Activated T-helper 2 cell treated with anti-CD3 and anti-CD28 coated beads, Interferon-gamma antibody, Interleukin-2, Interleukin-4, amounts not matched to agents 10 μg/mL and 5 μg/mL and 100 μg/mL, durations not matched to agents 14 hours and 24 hours and 36 hours (primary cell): ENCODE data around the gene OR51I1. TPM values are rescaled to one million over a fixed set of nuclear protein-coding genes. Genes with fewer than 3 reads are reported as not detected.

Experiments
- DNase-seq: peaks from one replicate; pipeline ENCODE4 v3.0.0; 2021; ENCODE audit warnings: low spot score
- H3K27ac Mint-ChIP-seq: one replicate; pipeline ENCODE4 v1.8.0; 2021; ENCODE audit warnings: mixed read lengths
- H3K27me3 Mint-ChIP-seq: one replicate; pipeline ENCODE4 v1.8.0; 2021; ENCODE audit warnings: low read depth, mixed read lengths
- H3K36me3 Mint-ChIP-seq: one replicate; pipeline ENCODE4 v1.8.0; 2021; ENCODE audit warnings: low read depth, mixed read lengths
- H3K4me1 Mint-ChIP-seq: one replicate; pipeline ENCODE4 v1.8.0; 2021; ENCODE audit warnings: low read depth, mixed read lengths
- H3K4me3 Mint-ChIP-seq: one replicate; pipeline ENCODE4 v1.8.0; 2021; ENCODE audit warnings: low read depth, mild to moderate bottlenecking, moderate library complexity, mixed read lengths
- H3K9me3 Mint-ChIP-seq: one replicate; pipeline ENCODE4 v1.8.0; 2021; ENCODE audit warnings: mixed read lengths
- intact Hi-C: fragments of 100-400 bp; cut with micrococcal nuclease; formaldehyde crosslinking; loops from one replicate; pipeline ENCODE4 v1.15.1; 2023
- total RNA-seq: library from RNA; stranded (reverse); gene quantifications from 2 replicates; pipeline ENCODE4 v1.2.3, GENCODE V29; 2022

OR51I1 gene, protein sequence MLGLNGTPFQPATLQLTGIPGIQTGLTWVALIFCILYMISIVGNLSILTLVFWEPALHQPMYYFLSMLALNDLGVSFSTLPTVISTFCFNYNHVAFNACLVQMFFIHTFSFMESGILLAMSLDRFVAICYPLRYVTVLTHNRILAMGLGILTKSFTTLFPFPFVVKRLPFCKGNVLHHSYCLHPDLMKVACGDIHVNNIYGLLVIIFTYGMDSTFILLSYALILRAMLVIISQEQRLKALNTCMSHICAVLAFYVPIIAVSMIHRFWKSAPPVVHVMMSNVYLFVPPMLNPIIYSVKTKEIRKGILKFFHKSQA
- not detected in 2 replicates for total RNA-seq

- intact Hi-C loops: no loop called here
- Mint-ChIP-seq H3K4me3 (no peak within 1 kb of the TSS), H3K9me3 (no peaks in the 10 kb centered on the region), H3K36me3 (no peaks in the 10 kb centered on the region), H3K4me1 (no peaks in the 10 kb centered on the region), H3K27me3 (no peaks in the 10 kb centered on the region), H3K27ac (no peak within 1 kb of the TSS)
- DNase-seq: no peak
These were observed at the start of gene OR51I1 for GRCh38 chr11:5441414-5441813. Gene OR51I1, minus strand, starts transcription at chr11:5441514. Its CDS starts 0 bp downstream, at chr11:5441514.

GRCh38 chr11:5489576-5490357 lies 48.5 kb upstream of the OR51I1 start:
- Mint-ChIP-seq H3K9me3 (no peaks in the 10 kb centered on the region), H3K27me3 (peaks cover 5% of the 10 kb centered on the region), H3K27ac (no peak overlapping the region), H3K4me3 (no peak overlapping the region), H3K36me3 (no peaks in the 10 kb centered on the region), H3K4me1 (peaks cover 2% of the 10 kb centered on the region)
- no peak for DNase-seq
- intact Hi-C loops: no loop called here

DNA sequence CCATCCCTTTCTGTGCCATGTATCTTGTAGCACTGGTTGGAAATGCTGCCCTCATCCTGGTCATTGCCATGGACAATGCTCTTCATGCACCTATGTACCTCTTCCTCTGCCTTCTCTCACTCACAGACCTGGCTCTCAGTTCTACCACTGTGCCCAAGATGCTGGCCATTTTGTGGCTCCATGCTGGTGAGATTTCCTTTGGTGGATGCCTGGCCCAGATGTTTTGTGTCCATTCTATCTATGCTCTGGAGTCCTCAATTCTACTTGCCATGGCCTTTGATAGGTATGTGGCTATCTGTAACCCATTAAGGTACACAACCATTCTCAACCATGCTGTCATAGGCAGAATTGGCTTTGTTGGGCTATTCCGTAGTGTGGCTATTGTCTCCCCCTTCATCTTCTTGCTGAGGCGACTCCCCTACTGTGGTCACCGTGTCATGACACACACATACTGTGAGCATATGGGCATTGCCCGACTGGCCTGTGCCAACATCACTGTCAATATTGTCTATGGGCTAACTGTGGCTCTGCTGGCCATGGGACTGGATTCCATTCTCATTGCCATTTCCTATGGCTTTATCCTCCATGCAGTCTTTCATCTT lies 47.6 kb upstream of the OR51I1 start:
- no peak for DNase-seq
- Mint-ChIP-seq H3K27me3 (peaks cover 5% of the 10 kb centered on the region), H3K4me1 (peaks cover 2% of the 10 kb centered on the region), H3K36me3 (no peaks in the 10 kb centered on the region), H3K9me3 (no peaks in the 10 kb centered on the region), H3K27ac (no peak overlapping the region), H3K4me3 (no peak overlapping the region)
- intact Hi-C loops: no loop called here

GRCh38 chr11:5488385-5488784 lies 47.1 kb upstream of the OR51I1 start, which contains the start of gene OR52D1:
Gene OR52D1, plus strand, starts transcription at chr11:5488685. Its CDS starts 22 bp downstream, at chr11:5488707.
- Mint-ChIP-seq H3K4me3 (no peak within 1 kb of the TSS), H3K36me3 (no peaks in the 10 kb centered on the region), H3K27ac (no peak within 1 kb of the TSS), H3K4me1 (peaks cover 2% of the 10 kb centered on the region), H3K27me3 (peaks cover 5% of the 10 kb centered on the region), H3K9me3 (no peaks in the 10 kb centered on the region)
- no peak for DNase-seq
- intact Hi-C loops: no loop called here

- H3K4me1 Mint-ChIP-seq: peaks cover 2% of the 10 kb centered on the region
- H3K27me3 Mint-ChIP-seq: peaks cover 3% of the 10 kb centered on the region
- no peaks in the 10 kb centered on the region for H3K36me3 Mint-ChIP-seq
- H3K4me3 Mint-ChIP-seq: no peak overlapping the region
- intact Hi-C loops: no loop called here
- DNase-seq: no peak
- H3K9me3 Mint-ChIP-seq: no peaks in the 10 kb centered on the region
- H3K27ac Mint-ChIP-seq: peak overlapping the region; percentile 13
These were observed 45.1 kb upstream of the OR51I1 start for GRCh38 chr11:5486421-5486820.

DNA sequence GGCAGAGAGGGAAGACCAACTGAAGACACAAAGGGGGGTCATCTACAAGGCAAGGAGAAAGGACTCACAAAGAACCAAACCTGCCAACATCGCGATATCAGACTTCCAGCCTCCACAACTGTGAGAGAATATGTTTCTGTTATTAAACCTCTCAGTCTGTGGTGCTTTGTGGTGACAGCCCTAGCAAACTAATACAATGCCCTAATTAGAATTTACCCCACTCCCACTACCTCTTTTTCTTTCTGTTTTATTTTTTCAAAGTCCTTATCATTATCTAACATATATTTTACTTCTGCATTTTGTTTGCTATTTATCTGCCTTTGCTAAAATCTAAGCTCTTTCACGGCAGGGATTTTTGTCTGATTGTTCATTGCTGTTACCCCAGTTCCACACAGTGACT lies 44.7 kb upstream of the OR51I1 start:
- Mint-ChIP-seq H3K36me3 (no peaks in the 10 kb centered on the region), H3K4me3 (no peak overlapping the region), H3K27me3 (no peaks in the 10 kb centered on the region), H3K9me3 (no peaks in the 10 kb centered on the region), H3K27ac (peak overlapping the region; percentile 13), H3K4me1 (peaks cover 2% of the 10 kb centered on the region)
- intact Hi-C loops: no loop called here
- DNase-seq: no peak

DNA sequence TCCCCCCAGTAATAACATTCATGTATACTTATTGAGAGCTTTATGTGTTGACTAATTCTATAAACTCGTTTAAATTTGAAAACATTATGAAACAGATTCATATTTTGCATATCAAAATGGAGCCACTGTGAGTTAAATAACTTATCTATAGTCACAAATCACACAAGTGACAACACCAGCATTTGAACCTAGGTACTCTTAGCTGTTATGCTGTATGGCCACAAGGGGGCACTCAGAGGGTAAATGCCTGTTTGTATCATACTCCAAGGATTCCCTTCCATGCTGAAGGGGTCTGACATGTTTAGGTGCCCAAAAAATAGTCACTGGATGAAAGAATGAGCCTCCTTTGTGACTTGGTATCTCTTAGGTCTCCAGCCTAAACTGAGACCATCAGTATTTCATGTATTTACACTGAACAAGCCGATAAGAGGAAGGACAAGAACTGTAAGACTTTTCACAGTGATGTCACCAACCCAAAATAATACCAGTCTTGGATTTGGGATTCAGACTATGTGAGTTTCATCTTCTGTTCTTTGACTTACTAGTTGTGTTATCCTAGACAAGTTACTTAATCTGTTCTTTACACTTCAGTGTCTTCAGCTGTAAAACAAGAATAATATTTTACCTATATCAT lies 35.0 kb upstream of the OR51I1 start:
- intact Hi-C loops: loop anchor here (1.0 kb wide), 1 partner anchor 332 kb away; the partner anchor contains the start of gene OR52N2
- H3K36me3 Mint-ChIP-seq: no peaks in the 10 kb centered on the region
- no peak overlapping the region for H3K27ac Mint-ChIP-seq
- no peaks in the 10 kb centered on the region for H3K27me3 Mint-ChIP-seq
- no peak for DNase-seq
- H3K9me3 Mint-ChIP-seq: no peaks in the 10 kb centered on the region
- H3K4me1 Mint-ChIP-seq: no peaks in the 10 kb centered on the region
- H3K4me3 Mint-ChIP-seq: no peak overlapping the region

- Mint-ChIP-seq H3K4me3 (no peak overlapping the region), H3K27me3 (no peaks in the 10 kb centered on the region), H3K9me3 (no peaks in the 10 kb centered on the region), H3K4me1 (no peaks in the 10 kb centered on the region), H3K36me3 (no peaks in the 10 kb centered on the region), H3K27ac (no peak overlapping the region)
- intact Hi-C loops: no loop called here
- DNase-seq: no peak
These were observed 32.6 kb upstream of the OR51I1 start for GRCh38 chr11:5473921-5474320.

DNA sequence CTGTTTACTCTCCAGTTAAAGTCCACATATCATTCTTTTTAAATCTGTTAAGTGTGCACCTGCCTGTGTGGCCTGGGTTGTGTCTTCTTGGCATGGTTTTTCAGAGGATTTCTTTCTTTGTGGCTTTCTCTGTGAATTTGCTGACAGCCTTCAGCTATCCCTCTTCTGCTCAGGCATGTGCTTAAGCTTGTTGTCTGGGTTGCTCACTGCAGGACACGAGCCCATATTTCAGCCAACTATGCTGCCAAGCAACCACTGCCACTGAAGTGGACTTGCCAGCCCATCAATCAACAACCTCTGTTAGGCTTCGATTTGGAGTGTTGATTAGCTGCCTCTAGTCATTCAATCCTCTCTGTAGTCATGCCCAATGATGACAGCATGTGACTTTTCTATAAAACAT lies 26.2 kb upstream of the OR51I1 start:
- Mint-ChIP-seq H3K27ac (no peak overlapping the region), H3K9me3 (no peaks in the 10 kb centered on the region), H3K27me3 (no peaks in the 10 kb centered on the region), H3K36me3 (no peaks in the 10 kb centered on the region), H3K4me1 (no peaks in the 10 kb centered on the region), H3K4me3 (no peak overlapping the region)
- DNase-seq: no peak
- intact Hi-C loops: no loop called here

- Mint-ChIP-seq H3K36me3 (no peaks in the 10 kb centered on the region), H3K4me1 (no peaks in the 10 kb centered on the region), H3K27me3 (no peaks in the 10 kb centered on the region), H3K27ac (no peak overlapping the region), H3K4me3 (no peak overlapping the region), H3K9me3 (no peaks in the 10 kb centered on the region)
- intact Hi-C loops: no loop called here
- no peak for DNase-seq
These were observed 19.8 kb upstream of the OR51I1 start for GRCh38 chr11:5460983-5461621.

- Mint-ChIP-seq H3K4me3 (no peak overlapping the region), H3K27ac (no peak overlapping the region), H3K27me3 (no peaks in the 10 kb centered on the region), H3K9me3 (no peaks in the 10 kb centered on the region), H3K4me1 (no peaks in the 10 kb centered on the region), H3K36me3 (no peaks in the 10 kb centered on the region)
- DNase-seq: no peak
- intact Hi-C loops: no loop called here
These were observed 8.1 kb upstream of the OR51I1 start for GRCh38 chr11:5449432-5449831.

GRCh38 chr11:5449023-5449422 lies 7.7 kb upstream of the OR51I1 start, which contains the start of gene OR51I2:
Gene OR51I2, plus strand, starts transcription at chr11:5449323. Its CDS starts 4,166 bp downstream, at chr11:5453489.
- Mint-ChIP-seq H3K27ac (no peak within 1 kb of the TSS), H3K27me3 (no peaks in the 10 kb centered on the region), H3K4me1 (no peaks in the 10 kb centered on the region), H3K36me3 (no peaks in the 10 kb centered on the region), H3K4me3 (no peak within 1 kb of the TSS), H3K9me3 (no peaks in the 10 kb centered on the region)
- DNase-seq: no peak
- intact Hi-C loops: no loop called here
